Skeletal muscle tissue (tissue), 4 donors: ENCODE results near the gene ATG14. TPM values are rescaled to one million over a fixed set of nuclear protein-coding genes. Genes with fewer than 3 reads are reported as not detected.
A peak's percentile ranks its signal among the peaks of the same experiment; 100 is the strongest.

ENCODE experiments used
- H3K27ac ChIP-seq: one replicate; pipeline ENCODE4 v1.7.0; 2013; ENCODE audit warnings: mild to moderate bottlenecking, low read depth, low read length, inconsistent platforms
- H3K27me3 ChIP-seq, 3 donors: one replicate each; pipeline ENCODE4 v1.7.0; 2013; ENCODE audit warnings: low read length in 3 of 3; ENCODE audit not compliant: control insufficient read depth in 3 of 3, insufficient read depth in 3 of 3
- H3K36me3 ChIP-seq, 3 donors: one replicate each; pipeline ENCODE4 v1.7.0; 2013; ENCODE audit warnings: low read length in 3 of 3; ENCODE audit not compliant: control insufficient read depth in 3 of 3, insufficient read depth in 3 of 3
- H3K4me1 ChIP-seq, 3 donors: one replicate each; pipeline ENCODE4 v1.7.0; 2013; ENCODE audit warnings: low read length in 3 of 3, mild to moderate bottlenecking in 3 of 3; ENCODE audit not compliant: control insufficient read depth in 3 of 3, insufficient read depth in 3 of 3
- H3K4me3 ChIP-seq, 3 donors: one replicate each; pipeline ENCODE4 v1.7.0; 2013; ENCODE audit warnings: low read length in 3 of 3
- H3K9ac ChIP-seq, 3 donors: one replicate each; pipeline ENCODE4 v1.7.0; 2013; ENCODE audit warnings: low read length in 3 of 3, mild to moderate bottlenecking in 3 of 3, moderate library complexity in 2 of 3, low read depth in 1 of 3
- H3K9me3 ChIP-seq, 3 donors: one replicate each; pipeline ENCODE4 v1.7.0; 2013; ENCODE audit warnings: low read length in 3 of 3; ENCODE audit not compliant: control insufficient read depth in 3 of 3
- total RNA-seq: library from RNA; depleted of rRNA; stranded (reverse); fragments of >200 nt; gene quantifications from one replicate; pipeline ENCODE4 v1.2.3, GENCODE V29; 2014
- donor health status: Osteomylitis.

The ATG14 gene
- total RNA-seq, 1 donor from 2014 or later, result 14.6 TPM

DNA sequence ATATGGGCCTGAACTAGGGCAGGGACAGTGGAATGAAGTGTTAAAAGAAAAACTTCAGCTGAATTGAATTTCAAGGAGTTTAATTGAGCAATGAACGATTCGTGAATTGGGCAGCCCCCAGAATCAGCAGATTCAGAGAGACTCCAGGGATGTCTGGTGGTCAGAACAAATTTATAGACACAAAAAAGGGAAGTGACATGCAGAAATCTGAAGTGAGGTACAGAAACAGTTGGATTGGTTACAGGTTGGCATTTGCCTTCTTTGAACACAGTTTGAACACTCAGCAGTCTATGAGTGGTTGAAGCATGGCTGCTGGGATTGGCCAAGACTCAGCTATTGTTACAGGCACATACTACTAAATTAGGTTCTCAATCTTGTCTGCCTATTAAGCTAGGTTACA, 38.5 kb upstream of the ATG14 start:
- H3K4me1 ChIP-seq, result peaks cover 4 to 12% (median 9%) of the 10 kb centered on the region in 3 donors
- H3K36me3 ChIP-seq, result no peaks in the 10 kb centered on the region
- H3K27me3 ChIP-seq, result no peaks in the 10 kb centered on the region
- H3K9ac ChIP-seq, result no peak overlapping the region
- no peak overlapping the region for H3K27ac ChIP-seq
- no peaks in the 10 kb centered on the region for H3K9me3 ChIP-seq
- H3K4me3 ChIP-seq, result no peak overlapping the region

- no peaks in the 10 kb centered on the region for H3K27me3 ChIP-seq
- peaks cover 4 to 12% (median 4%) of the 10 kb centered on the region in 3 donors for H3K4me1 ChIP-seq
- peak overlapping the region; percentile 51 for H3K27ac ChIP-seq
- H3K36me3 ChIP-seq, result no peaks in the 10 kb centered on the region
- H3K9ac ChIP-seq, result no peak overlapping the region
- H3K9me3 ChIP-seq, result no peaks in the 10 kb centered on the region
- H3K4me3 ChIP-seq, result no peak overlapping the region
Measured at GRCh38 chr14:55449116-55449515, 37.5 kb upstream of the ATG14 start.

DNA sequence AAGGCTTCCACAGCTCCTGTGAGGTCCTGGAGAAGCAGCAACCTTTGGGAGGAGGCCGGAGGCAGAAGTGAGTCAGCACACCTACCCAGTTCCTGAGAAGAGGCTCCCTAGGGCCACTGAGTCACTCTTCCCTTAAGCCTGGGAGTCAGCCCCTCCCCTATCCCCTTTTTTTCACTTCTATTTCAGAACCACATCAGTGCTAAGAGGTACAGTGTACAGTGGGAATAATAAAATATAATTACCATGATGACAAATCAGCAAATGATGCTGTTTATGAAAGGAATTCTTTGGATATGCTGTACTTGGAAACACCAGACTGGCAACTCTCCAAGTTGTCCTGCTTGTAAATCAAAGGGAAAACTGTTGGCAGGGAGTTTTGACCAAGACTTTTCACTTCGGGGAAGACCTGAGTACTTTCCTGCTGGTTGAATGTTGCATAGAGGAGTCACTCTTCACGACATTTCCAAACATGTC, 36.5 kb upstream of the ATG14 start:
- H3K9me3 ChIP-seq, result no peaks in the 10 kb centered on the region
- no peak overlapping the region for H3K9ac ChIP-seq
- H3K4me1 ChIP-seq, result peaks cover 4 to 12% (median 4%) of the 10 kb centered on the region in 3 donors
- no peaks in the 10 kb centered on the region for H3K36me3 ChIP-seq
- H3K27ac ChIP-seq, result peak overlapping the region; percentile 51
- H3K4me3 ChIP-seq, result no peak overlapping the region
- no peaks in the 10 kb centered on the region for H3K27me3 ChIP-seq

GRCh38 chr14:55446833-55447232, 35.2 kb upstream of the ATG14 start:
- peaks cover 2 to 12% (median 4%) of the 10 kb centered on the region in 3 donors for H3K4me1 ChIP-seq
- H3K27ac ChIP-seq, result no peak overlapping the region
- H3K4me3 ChIP-seq, result no peak overlapping the region
- H3K9me3 ChIP-seq, result no peaks in the 10 kb centered on the region
- H3K27me3 ChIP-seq, result no peaks in the 10 kb centered on the region
- no peaks in the 10 kb centered on the region for H3K36me3 ChIP-seq
- no peak overlapping the region for H3K9ac ChIP-seq

- Histone ChIP-seq H3K4me3 (no peak overlapping the region), H3K36me3 (no peaks in the 10 kb centered on the region), H3K27me3 (no peaks in the 10 kb centered on the region), H3K9me3 (no peaks in the 10 kb centered on the region), H3K9ac (no peak overlapping the region), H3K27ac (no peak overlapping the region), H3K4me1 (peaks cover 0 to 12% (median 4%) of the 10 kb centered on the region in 3 donors)
Measured at GRCh38 chr14:55446127-55446736, 34.6 kb upstream of the ATG14 start.

GRCh38 chr14:55441286-55441685, 29.7 kb upstream of the ATG14 start:
- Histone ChIP-seq H3K9ac (no peak overlapping the region), H3K9me3 (no peaks in the 10 kb centered on the region)

GRCh38 chr14:55440385-55440784, 28.8 kb upstream of the ATG14 start, which contains the start of gene TBPL2:
Gene TBPL2 (minus strand): TSS chr14:55440616. CDS start chr14:55440449, 167 bp downstream.
- Histone ChIP-seq H3K4me3 (no peak within 1 kb of the TSS), H3K27ac (no peak within 1 kb of the TSS), H3K36me3 (no peaks in the 10 kb centered on the region), H3K9ac (no peak within 1 kb of the TSS), H3K4me1 (no peaks in the 10 kb centered on the region), H3K9me3 (no peaks in the 10 kb centered on the region), H3K27me3 (peaks cover 0 to 7% (median 0%) of the 10 kb centered on the region in 3 donors)

More at GRCh38 chr14:55441286-55441685, 29.7 kb upstream of the ATG14 start:
- Histone ChIP-seq H3K4me3 (no peak overlapping the region), H3K27ac (no peak overlapping the region), H3K4me1 (no peaks in the 10 kb centered on the region), H3K36me3 (no peaks in the 10 kb centered on the region), H3K27me3 (peaks cover 0 to 7% (median 0%) of the 10 kb centered on the region in 3 donors)

DNA sequence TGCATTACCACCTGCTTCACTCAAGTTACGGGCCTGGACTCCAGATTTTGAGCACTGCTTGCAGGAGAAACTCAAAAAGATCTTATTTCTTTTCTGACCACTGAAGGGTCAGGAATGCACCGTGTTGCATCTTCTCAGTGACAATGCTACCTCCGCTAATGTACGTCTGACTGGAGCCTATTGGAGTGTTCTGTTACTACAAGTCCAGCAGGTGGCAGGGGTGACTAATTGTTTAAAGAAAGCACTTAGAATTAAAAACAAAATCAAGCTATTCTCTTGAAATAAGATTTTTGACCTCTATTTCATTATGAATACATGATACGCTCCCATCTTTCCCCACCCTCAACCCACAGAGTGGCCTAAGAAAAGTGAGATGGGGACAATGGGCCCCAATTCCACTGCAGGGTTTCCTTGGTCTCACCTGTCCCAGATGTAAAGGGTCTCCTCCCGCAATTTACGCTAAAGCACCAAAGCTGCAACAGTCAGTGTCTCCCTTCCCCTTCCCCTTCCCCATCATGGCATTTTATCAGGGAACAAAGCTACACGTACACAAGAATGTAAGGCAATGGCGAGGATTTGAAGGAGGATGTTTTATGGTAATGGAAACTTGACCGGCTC, 26.5 kb upstream of the ATG14 start:
- H3K9me3 ChIP-seq, result no peaks in the 10 kb centered on the region
- H3K4me1 ChIP-seq, result no peaks in the 10 kb centered on the region
- no peak overlapping the region for H3K9ac ChIP-seq
- no peak overlapping the region for H3K27ac ChIP-seq
- no peak overlapping the region for H3K4me3 ChIP-seq
- no peaks in the 10 kb centered on the region for H3K36me3 ChIP-seq
- H3K27me3 ChIP-seq, result peaks cover 0 to 7% (median 0%) of the 10 kb centered on the region in 3 donors

DNA sequence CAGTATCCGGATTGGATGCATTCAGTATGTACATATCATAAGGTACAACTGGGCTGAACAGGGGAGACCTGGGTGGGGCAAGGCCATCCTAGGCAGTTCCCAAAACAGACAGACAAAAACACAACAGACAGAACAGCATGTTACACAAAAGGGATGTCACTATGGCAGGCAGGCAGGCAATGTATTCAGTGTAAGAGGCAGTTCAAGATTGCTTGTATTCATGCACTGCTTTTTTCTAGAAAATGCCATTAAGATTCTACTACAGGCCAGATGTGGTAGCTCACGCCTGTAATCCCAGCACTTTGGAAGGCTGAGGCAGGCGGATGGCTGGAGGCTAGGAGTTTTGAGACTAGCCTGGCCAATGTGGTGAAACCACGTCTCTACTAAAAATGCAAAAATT, 25.3 kb upstream of the ATG14 start:
- Histone ChIP-seq H3K4me1 (no peaks in the 10 kb centered on the region), H3K27me3 (peaks cover 0 to 7% (median 0%) of the 10 kb centered on the region in 3 donors), H3K4me3 (no peak overlapping the region), H3K9me3 (no peaks in the 10 kb centered on the region), H3K9ac (no peak overlapping the region), H3K27ac (no peak overlapping the region), H3K36me3 (no peaks in the 10 kb centered on the region)

- Histone ChIP-seq H3K9ac (no peak overlapping the region), H3K36me3 (no peaks in the 10 kb centered on the region), H3K9me3 (no peaks in the 10 kb centered on the region), H3K27me3 (peaks cover 0 to 7% (median 0%) of the 10 kb centered on the region in 3 donors), H3K4me1 (no peaks in the 10 kb centered on the region), H3K27ac (no peak overlapping the region), H3K4me3 (no peak overlapping the region)
Measured at GRCh38 chr14:55436519-55436918, 24.9 kb upstream of the ATG14 start.
